ENCODE data around the gene PMVK. TPM values are rescaled to one million over a fixed set of nuclear protein-coding genes. Genes with fewer than 3 reads are reported as not detected.
A peak's percentile ranks its signal among the peaks of the same experiment; 100 is the strongest.

PMVK gene
- total RNA-seq, 1 experiment from 2014 or later = 26.8 TPM

DNA sequence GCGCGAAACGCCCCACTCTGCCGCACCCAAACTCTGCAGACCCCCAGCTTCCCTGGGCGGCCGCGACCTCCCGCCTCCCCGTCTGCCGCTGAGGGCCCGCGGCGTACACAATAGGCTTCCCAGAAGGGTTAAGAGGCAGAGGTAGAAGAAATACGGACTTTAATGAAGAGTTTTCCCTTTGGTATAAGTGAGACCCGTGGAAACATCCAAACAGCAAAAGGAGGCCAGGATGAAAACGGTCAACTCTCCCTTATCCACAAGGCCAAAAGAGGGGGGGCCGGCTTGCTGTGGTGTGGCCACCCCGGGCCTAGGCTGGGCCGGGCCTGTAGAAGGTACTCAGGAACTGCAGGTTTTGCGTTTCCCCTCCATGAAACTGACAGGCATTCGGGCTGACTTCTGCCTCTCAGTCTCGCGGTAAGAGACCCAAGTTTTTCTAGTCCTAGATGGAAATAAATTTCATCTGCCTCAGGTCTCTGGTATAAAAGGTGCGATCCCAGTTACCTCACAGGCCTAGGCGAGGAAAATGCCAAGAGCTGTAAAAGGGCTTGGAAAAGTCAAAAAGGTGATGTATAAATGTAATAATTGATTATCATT is 25.7 kb upstream of the PMVK start:
- peaks cover 26% of the 10 kb centered on the region for H3K4me1 Mint-ChIP-seq
- peak overlapping the region; percentile 91 for H3K27ac Mint-ChIP-seq
- TF ChIP-seq AR (CRISPR knock-in tag; IDR thresholded peaks at IDR 0.05) (no peak), OVOL2 (CRISPR knock-in tag; IDR thresholded peaks at IDR 0.05; ENCODE audit: borderline replicate concordance) (no peak), E2F5 (CRISPR knock-in tag; IDR thresholded peaks at IDR 0.05) (peak; percentile 40; the same call in 1 of the 2 replicates), ESRRA (CRISPR knock-in tag; IDR thresholded peaks at IDR 0.05; ENCODE audit: borderline replicate concordance) (no peak), ZNF423 (CRISPR knock-in tag; IDR thresholded peaks at IDR 0.05) (no peak), EMX1 (CRISPR knock-in tag; IDR thresholded peaks at IDR 0.05) (no peak), NR2C2 (CRISPR knock-in tag; IDR thresholded peaks at IDR 0.05) (no peak), AFF4 (CRISPR knock-in tag; IDR thresholded peaks at IDR 0.05; ENCODE audit: borderline replicate concordance) (no peak), FOXJ3 (CRISPR knock-in tag; IDR thresholded peaks at IDR 0.05; ENCODE audit: borderline replicate concordance) (no peak), SP1 (CRISPR knock-in tag; conservative IDR thresholded peaks at IDR 0.05) (no peak)
- TF ChIP-seq, protein P1, sequence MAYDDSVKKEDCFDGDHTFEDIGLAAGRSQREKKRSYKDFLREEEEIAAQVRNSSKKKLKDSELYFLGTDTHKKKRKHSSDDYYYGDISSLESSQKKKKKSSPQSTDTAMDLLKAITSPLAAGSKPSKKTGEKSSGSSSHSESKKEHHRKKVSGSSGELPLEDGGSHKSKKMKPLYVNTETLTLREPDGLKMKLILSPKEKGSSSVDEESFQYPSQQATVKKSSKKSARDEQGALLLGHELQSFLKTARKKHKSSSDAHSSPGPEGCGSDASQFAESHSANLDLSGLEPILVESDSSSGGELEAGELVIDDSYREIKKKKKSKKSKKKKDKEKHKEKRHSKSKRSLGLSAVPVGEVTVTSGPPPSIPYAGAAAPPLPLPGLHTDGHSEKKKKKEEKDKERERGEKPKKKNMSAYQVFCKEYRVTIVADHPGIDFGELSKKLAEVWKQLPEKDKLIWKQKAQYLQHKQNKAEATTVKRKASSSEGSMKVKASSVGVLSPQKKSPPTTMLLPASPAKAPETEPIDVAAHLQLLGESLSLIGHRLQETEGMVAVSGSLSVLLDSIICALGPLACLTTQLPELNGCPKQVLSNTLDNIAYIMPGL (CRISPR knock-in tag; IDR thresholded peaks at IDR 0.05) = 0 out of 2 replicates have a peak, but pooled peaks have one; percentile 11
- TF ChIP-seq, protein P2, sequence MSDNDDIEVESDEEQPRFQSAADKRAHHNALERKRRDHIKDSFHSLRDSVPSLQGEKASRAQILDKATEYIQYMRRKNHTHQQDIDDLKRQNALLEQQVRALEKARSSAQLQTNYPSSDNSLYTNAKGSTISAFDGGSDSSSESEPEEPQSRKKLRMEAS (CRISPR knock-in tag; IDR thresholded peaks at IDR 0.05) = no peak
- TF ChIP-seq, protein P3, sequence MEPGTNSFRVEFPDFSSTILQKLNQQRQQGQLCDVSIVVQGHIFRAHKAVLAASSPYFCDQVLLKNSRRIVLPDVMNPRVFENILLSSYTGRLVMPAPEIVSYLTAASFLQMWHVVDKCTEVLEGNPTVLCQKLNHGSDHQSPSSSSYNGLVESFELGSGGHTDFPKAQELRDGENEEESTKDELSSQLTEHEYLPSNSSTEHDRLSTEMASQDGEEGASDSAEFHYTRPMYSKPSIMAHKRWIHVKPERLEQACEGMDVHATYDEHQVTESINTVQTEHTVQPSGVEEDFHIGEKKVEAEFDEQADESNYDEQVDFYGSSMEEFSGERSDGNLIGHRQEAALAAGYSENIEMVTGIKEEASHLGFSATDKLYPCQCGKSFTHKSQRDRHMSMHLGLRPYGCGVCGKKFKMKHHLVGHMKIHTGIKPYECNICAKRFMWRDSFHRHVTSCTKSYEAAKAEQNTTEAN (CRISPR knock-in tag; IDR thresholded peaks at IDR 0.05) = no peak
- H3K9me3 Mint-ChIP-seq = no peaks in the 10 kb centered on the region
- CTCF ChIA-PET = interaction anchor here (0.9 to 4.1 kb wide), 11 partner anchors 10 to 211 kb away, joined by 4 to 33 read pairs (median 7); partner anchors contain the start of genes FLAD1, KRTCAP2, LENEP and PMVK
- POLR2A ChIA-PET = interaction anchor here (1.0 to 3.2 kb wide), 6 partner anchors 8 to 37 kb away, joined by 6 to 26 read pairs (median 9); partner anchors contain the start of genes FLAD1 and SHC1
- H3K27me3 Mint-ChIP-seq (ENCODE audit: low read depth) = no peaks in the 10 kb centered on the region
- DNase-seq (ENCODE audit: low spot score) (no peak), ATAC-seq (peak; percentile 20)
- peaks cover 50% of the 10 kb centered on the region for H3K36me3 Mint-ChIP-seq
- peak overlapping the region; percentile 81 for H3K4me3 Mint-ChIP-seq
